A549 treated with CORT108297 at 1 μM for 4 hours (cell line): ENCODE data around the gene VAPB. TPM values are rescaled to one million over a fixed set of nuclear protein-coding genes. Genes with fewer than 3 reads are reported as not detected.

Source experiments
- total RNA-seq: library from RNA; stranded (reverse); fragments of 200-300 nt; extraction: Qiagen RNA extraction; gene quantifications from 5 replicates; pipeline ENCODE4 v1.2.3, GENCODE V29; 2022

The VAPB gene, protein sequence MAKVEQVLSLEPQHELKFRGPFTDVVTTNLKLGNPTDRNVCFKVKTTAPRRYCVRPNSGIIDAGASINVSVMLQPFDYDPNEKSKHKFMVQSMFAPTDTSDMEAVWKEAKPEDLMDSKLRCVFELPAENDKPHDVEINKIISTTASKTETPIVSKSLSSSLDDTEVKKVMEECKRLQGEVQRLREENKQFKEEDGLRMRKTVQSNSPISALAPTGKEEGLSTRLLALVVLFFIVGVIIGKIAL
- 49.9 to 54.7 TPM (median 50.4 TPM) in 5 replicates for total RNA-seq

DNA sequence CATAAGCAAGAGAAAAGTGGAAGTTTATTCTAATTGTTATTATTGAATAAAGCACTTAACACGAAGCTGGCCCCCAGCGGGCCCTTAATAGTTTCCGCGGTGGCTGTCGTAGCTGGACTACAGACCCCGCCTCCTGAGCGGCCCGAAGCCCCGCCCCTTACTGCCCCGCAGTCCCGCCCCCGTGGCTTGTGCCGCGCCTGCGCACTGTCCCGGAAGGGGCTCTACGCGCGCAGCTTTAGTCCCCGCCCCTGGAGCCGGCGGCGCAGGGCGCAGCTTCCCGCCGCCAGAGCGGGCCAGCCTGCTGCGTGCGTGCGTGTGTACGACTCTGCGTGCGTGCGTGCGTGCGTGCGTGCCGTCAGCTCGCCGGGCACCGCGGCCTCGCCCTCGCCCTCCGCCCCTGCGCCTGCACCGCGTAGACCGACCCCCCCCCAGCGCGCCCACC lies at the start of gene VAPB:
Gene VAPB, plus strand, starts transcription at position 348 of the 442 bp plus-strand sequence. CDS start 231 bp downstream, outside the sequence.

Other genes with a start within 250 kb of the VAPB start
- gene ANKRD60, start 160.6 kb upstream of the VAPB start, total RNA-seq, result not detected in 5 replicates
- 9.6 to 11.2 TPM (median 10.7 TPM) in 5 replicates for gene RAB22A, start 79.5 kb upstream of the VAPB start, total RNA-seq
- 0.03 to 0.08 TPM (median 0.07 TPM) in 5 replicates for gene APCDD1L, start 126.2 kb downstream of the VAPB start, total RNA-seq